Measurements from ENCODE around the gene LACTB. TPM values are rescaled to one million over a fixed set of nuclear protein-coding genes. Genes with fewer than 3 reads are reported as not detected.
A peak's percentile ranks its signal among the peaks of the same experiment; 100 is the strongest.
"Not testable (repeated sequence)": the region's sequence is repeated elsewhere in the genome, so short reads cannot be mapped to it uniquely, and the experiment has no call there.

LACTB gene
- total and polyA plus RNA-seq, 5 donors from 2014 or later: 7.5 to 11.8 (median 8.5) TPM

GRCh38 chr15:63093486-63094205, 28.0 kb upstream of the LACTB start:
- H3K4me3 Mint-ChIP-seq: peak overlapping the region in 1 of 4 donors; percentile 29
- ATAC-seq (ENCODE audit: low read depth in 2 of 2) (peak; percentile 83 to 84), DNase-seq (peak; percentile 43 to 74 (median 61))
- H3K27me3 ChIP-seq (ENCODE audit: control insufficient read depth, insufficient read depth, low read length): no peaks in the 10 kb centered on the region
- H3K36me3 ChIP-seq (ENCODE audit: control insufficient read depth, insufficient read depth, low read length): no peaks in the 10 kb centered on the region
- no peak overlapping the region for H3K4me3 ChIP-seq (ENCODE audit: low read depth, low read length)
- no peak overlapping the region for H3K27ac ChIP-seq (ENCODE audit: insufficient read depth, low read length, poor library complexity, severe bottlenecking)
- H3K4me1 Mint-ChIP-seq: peaks cover 0 to 4% (median 0%) of the 10 kb centered on the region in 4 donors
- no peaks in the 10 kb centered on the region for H3K4me1 ChIP-seq (ENCODE audit: control insufficient read depth, insufficient read depth, low read length, poor library complexity, severe bottlenecking)
- no peaks in the 10 kb centered on the region for H3K9me3 Mint-ChIP-seq
- H3K27ac Mint-ChIP-seq: no peak overlapping the region
- no peaks in the 10 kb centered on the region for H3K9me3 ChIP-seq (ENCODE audit: control insufficient read depth in 2 of 2, low read length in 2 of 2)
- H3K36me3 Mint-ChIP-seq: no peaks in the 10 kb centered on the region
- peaks cover 6% of the 10 kb centered on the region for H3K27me3 Mint-ChIP-seq

- ATAC-seq (ENCODE audit: low read depth in 2 of 2): no peak
- Histone ChIP-seq H3K4me1 (ENCODE audit: control insufficient read depth, insufficient read depth, low read length, poor library complexity, severe bottlenecking) (no peaks in the 10 kb centered on the region), H3K36me3 (ENCODE audit: control insufficient read depth, insufficient read depth, low read length) (no peaks in the 10 kb centered on the region), H3K9me3 (ENCODE audit: control insufficient read depth in 2 of 2, low read length in 2 of 2) (no peaks in the 10 kb centered on the region), H3K4me3 (ENCODE audit: low read depth, low read length) (no peak overlapping the region), H3K27me3 (ENCODE audit: control insufficient read depth, insufficient read depth, low read length) (no peaks in the 10 kb centered on the region), H3K27ac (ENCODE audit: insufficient read depth, low read length, poor library complexity, severe bottlenecking) (no peak overlapping the region)
- Mint-ChIP-seq H3K36me3 (no peaks in the 10 kb centered on the region), H3K27ac (no peak overlapping the region), H3K4me3 (no peak overlapping the region), H3K9me3 (no peaks in the 10 kb centered on the region), H3K4me1 (peaks cover 0 to 4% (median 0%) of the 10 kb centered on the region in 4 donors), H3K27me3 (peaks cover 8% of the 10 kb centered on the region)
- DNase-seq: no peak
These were observed 27.1 kb upstream of the LACTB start for GRCh38 chr15:63094495-63094931.

DNA sequence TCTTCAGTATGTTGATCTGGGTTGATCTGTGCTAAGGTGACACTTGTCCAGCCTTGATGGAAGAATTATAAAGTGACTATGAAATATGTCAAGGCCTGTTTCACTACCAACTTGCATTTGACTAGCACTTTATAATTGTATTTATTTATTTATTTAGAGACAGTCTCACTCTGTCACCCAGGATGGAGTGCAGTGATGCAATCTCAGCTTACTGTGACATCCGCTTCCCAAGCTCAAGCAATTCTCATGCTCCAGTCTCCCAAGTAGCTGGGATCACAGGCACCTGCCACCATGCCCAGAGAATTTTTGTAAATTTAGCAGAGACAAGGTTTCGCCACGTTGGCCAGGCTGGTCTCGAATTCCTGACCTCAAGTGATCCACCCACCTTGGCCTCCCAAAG, 25.5 kb upstream of the LACTB start:
- Mint-ChIP-seq H3K4me1 (peaks cover 0 to 4% (median 0%) of the 10 kb centered on the region in 4 donors), H3K27me3 (peaks cover 12% of the 10 kb centered on the region), H3K36me3 (no peaks in the 10 kb centered on the region), H3K9me3 (no peaks in the 10 kb centered on the region), H3K27ac (no peak overlapping the region), H3K4me3 (no peak overlapping the region)
- H3K27ac ChIP-seq (ENCODE audit: insufficient read depth, low read length, poor library complexity, severe bottlenecking): no peak overlapping the region
- H3K27me3 ChIP-seq (ENCODE audit: control insufficient read depth, insufficient read depth, low read length): no peaks in the 10 kb centered on the region
- DNase-seq (no peak), ATAC-seq (ENCODE audit: low read depth in 2 of 2) (no peak)
- no peaks in the 10 kb centered on the region for H3K9me3 ChIP-seq (ENCODE audit: control insufficient read depth in 2 of 2, low read length in 2 of 2)
- H3K4me3 ChIP-seq (ENCODE audit: low read depth, low read length): no peak overlapping the region
- H3K4me1 ChIP-seq (ENCODE audit: control insufficient read depth, insufficient read depth, low read length, poor library complexity, severe bottlenecking): no peaks in the 10 kb centered on the region
- no peaks in the 10 kb centered on the region for H3K36me3 ChIP-seq (ENCODE audit: control insufficient read depth, insufficient read depth, low read length)

- not testable (repeated sequence) for ATAC-seq (ENCODE audit: low read depth in 2 of 2); H3K4me1 Mint-ChIP-seq; H3K9me3 ChIP-seq (ENCODE audit: control insufficient read depth in 2 of 2, low read length in 2 of 2); H3K4me3 ChIP-seq (ENCODE audit: low read depth, low read length); H3K36me3 ChIP-seq (ENCODE audit: control insufficient read depth, insufficient read depth, low read length); H3K4me3 Mint-ChIP-seq; H3K4me1 ChIP-seq (ENCODE audit: control insufficient read depth, insufficient read depth, low read length, poor library complexity, severe bottlenecking); H3K27ac ChIP-seq (ENCODE audit: insufficient read depth, low read length, poor library complexity, severe bottlenecking); DNase-seq; H3K36me3 Mint-ChIP-seq; H3K9me3 Mint-ChIP-seq; H3K27ac Mint-ChIP-seq; H3K27me3 ChIP-seq (ENCODE audit: control insufficient read depth, insufficient read depth, low read length)
- H3K27me3 Mint-ChIP-seq: peaks cover 21% of the 10 kb centered on the region
These were observed 22.8 kb upstream of the LACTB start for GRCh38 chr15:63098901-63099300.

- not testable (repeated sequence) for ATAC-seq (ENCODE audit: low read depth in 2 of 2); H3K4me3 Mint-ChIP-seq; DNase-seq
These were observed 22.1 kb upstream of the LACTB start for GRCh38 chr15:63099581-63099980.

GRCh38 chr15:63103416-63103815, 18.2 kb upstream of the LACTB start:
- H3K36me3 ChIP-seq (ENCODE audit: control insufficient read depth, insufficient read depth, low read length): no peaks in the 10 kb centered on the region
- no peaks in the 10 kb centered on the region for H3K4me1 ChIP-seq (ENCODE audit: control insufficient read depth, insufficient read depth, low read length, poor library complexity, severe bottlenecking)
- Mint-ChIP-seq H3K4me3 (no peak overlapping the region), H3K27ac (peak overlapping the region in 1 of 3 donors; percentile 11), H3K27me3 (peaks cover 31% of the 10 kb centered on the region), H3K36me3 (no peaks in the 10 kb centered on the region), H3K4me1 (no peaks in the 10 kb centered on the region), H3K9me3 (peaks cover 0 to 2% (median 0%) of the 10 kb centered on the region in 7 donors)
- ATAC-seq (ENCODE audit: low read depth in 2 of 2) (no peak), DNase-seq (no peak)
- no peak overlapping the region for H3K27ac ChIP-seq (ENCODE audit: insufficient read depth, low read length, poor library complexity, severe bottlenecking)
- H3K4me3 ChIP-seq (ENCODE audit: low read depth, low read length): no peak overlapping the region
- H3K9me3 ChIP-seq (ENCODE audit: control insufficient read depth in 2 of 2, low read length in 2 of 2): no peaks in the 10 kb centered on the region
- no peaks in the 10 kb centered on the region for H3K27me3 ChIP-seq (ENCODE audit: control insufficient read depth, insufficient read depth, low read length)

More at GRCh38 chr15:63099581-63099980, 22.1 kb upstream of the LACTB start:
- not testable (repeated sequence) for H3K27ac ChIP-seq (ENCODE audit: insufficient read depth, low read length, poor library complexity, severe bottlenecking); H3K4me1 Mint-ChIP-seq; H3K9me3 Mint-ChIP-seq; H3K9me3 ChIP-seq (ENCODE audit: control insufficient read depth in 2 of 2, low read length in 2 of 2); H3K27ac Mint-ChIP-seq; H3K27me3 ChIP-seq (ENCODE audit: control insufficient read depth, insufficient read depth, low read length); H3K4me1 ChIP-seq (ENCODE audit: control insufficient read depth, insufficient read depth, low read length, poor library complexity, severe bottlenecking); H3K36me3 ChIP-seq (ENCODE audit: control insufficient read depth, insufficient read depth, low read length); H3K4me3 ChIP-seq (ENCODE audit: low read depth, low read length); H3K36me3 Mint-ChIP-seq
- H3K27me3 Mint-ChIP-seq: peaks cover 26% of the 10 kb centered on the region

- H3K9me3 Mint-ChIP-seq: peaks cover 0 to 3% (median 0%) of the 10 kb centered on the region in 7 donors
- H3K4me3 ChIP-seq (ENCODE audit: low read depth, low read length): no peak overlapping the region
- H3K27ac ChIP-seq (ENCODE audit: insufficient read depth, low read length, poor library complexity, severe bottlenecking): no peak overlapping the region
- no peaks in the 10 kb centered on the region for H3K4me1 Mint-ChIP-seq
- H3K27me3 ChIP-seq (ENCODE audit: control insufficient read depth, insufficient read depth, low read length): no peaks in the 10 kb centered on the region
- H3K27ac Mint-ChIP-seq: no peak overlapping the region
- ATAC-seq (ENCODE audit: low read depth in 2 of 2) (no peak), DNase-seq (no peak)
- no peaks in the 10 kb centered on the region for H3K9me3 ChIP-seq (ENCODE audit: control insufficient read depth in 2 of 2, low read length in 2 of 2)
- no peaks in the 10 kb centered on the region for H3K36me3 Mint-ChIP-seq
- H3K4me1 ChIP-seq (ENCODE audit: control insufficient read depth, insufficient read depth, low read length, poor library complexity, severe bottlenecking): no peaks in the 10 kb centered on the region
- no peaks in the 10 kb centered on the region for H3K36me3 ChIP-seq (ENCODE audit: control insufficient read depth, insufficient read depth, low read length)
- peaks cover 27% of the 10 kb centered on the region for H3K27me3 Mint-ChIP-seq
- no peak overlapping the region for H3K4me3 Mint-ChIP-seq
These were observed 16.9 kb upstream of the LACTB start for GRCh38 chr15:63104727-63105126.

DNA sequence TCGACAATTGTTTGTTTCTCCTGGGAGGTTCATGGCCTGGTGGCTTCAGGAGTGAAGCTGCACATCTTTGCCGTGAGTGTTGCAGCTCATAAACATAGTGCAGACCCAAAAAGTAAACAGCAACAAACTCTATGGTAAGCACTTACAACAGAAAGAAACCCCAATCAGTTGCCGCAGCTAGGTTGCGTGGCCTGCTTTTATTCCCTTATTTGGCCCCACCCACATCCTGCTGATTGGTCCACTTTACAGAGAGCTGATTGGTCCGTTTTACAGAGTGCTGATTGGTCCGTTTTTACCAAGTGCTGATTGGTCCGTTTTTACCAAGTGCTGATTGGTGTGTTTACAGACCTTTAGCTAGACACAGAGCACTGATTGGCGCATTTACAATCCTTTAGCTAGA, 16.3 kb upstream of the LACTB start:
- H3K27me3 ChIP-seq (ENCODE audit: control insufficient read depth, insufficient read depth, low read length); H3K27ac ChIP-seq (ENCODE audit: insufficient read depth, low read length, poor library complexity, severe bottlenecking); H3K4me1 Mint-ChIP-seq; H3K4me3 Mint-ChIP-seq; H3K4me1 ChIP-seq (ENCODE audit: control insufficient read depth, insufficient read depth, low read length, poor library complexity, severe bottlenecking); H3K9me3 Mint-ChIP-seq; H3K36me3 Mint-ChIP-seq; ATAC-seq (ENCODE audit: low read depth in 2 of 2); H3K36me3 ChIP-seq (ENCODE audit: control insufficient read depth, insufficient read depth, low read length); H3K27ac Mint-ChIP-seq; H3K9me3 ChIP-seq (ENCODE audit: control insufficient read depth in 2 of 2, low read length in 2 of 2); DNase-seq; H3K4me3 ChIP-seq (ENCODE audit: low read depth, low read length): not testable (repeated sequence)
- H3K27me3 Mint-ChIP-seq: peaks cover 30% of the 10 kb centered on the region
